GM23338 (cell line): ENCODE data around the gene INHBB.

ENCODE experiments used
- CREB1 ChIP-seq: fragments of 250-450 bp; sonication (Bioruptor Pico); IDR thresholded peaks from 2 replicates; pipeline ENCODE4 v1.5.0; 2020; ENCODE audit warnings: low read depth, mild to moderate bottlenecking, moderate library complexity
- EZH2 ChIP-seq: fragments of 200-600 bp; sonication (generic); IDR thresholded peaks from one replicate; pipeline ENCODE4 v1.8.0; 2017; ENCODE audit warnings: antibody characterized with exemption, mild to moderate bottlenecking, low read depth; ENCODE audit not compliant: unreplicated experiment
- EZH2phosphoT487 ChIP-seq: fragments of 200-600 bp; sonication (generic); IDR thresholded peaks from one replicate; pipeline ENCODE4 v1.8.1; 2018; ENCODE audit warnings: antibody characterized with exemption; ENCODE audit not compliant: unreplicated experiment
- JUNB ChIP-seq: IDR thresholded peaks from one replicate; pipeline ENCODE4 v1.6.1; 2016; ENCODE audit warnings: antibody characterized with exemption; ENCODE audit not compliant: unreplicated experiment
- NANOG ChIP-seq: IDR thresholded peaks from 2 replicates; pipeline ENCODE4 v1.6.1; 2016; ENCODE audit warnings: antibody characterized with exemption, borderline replicate concordance
- POLR2AphosphoS5 ChIP-seq: IDR thresholded peaks from 2 replicates; pipeline ENCODE4 v1.6.1; 2016; ENCODE audit warnings: antibody characterized with exemption, low read depth
- ZNF114 ChIP-seq: fragments of 250-450 bp; sonication (Bioruptor Pico); IDR thresholded peaks from 2 replicates; pipeline ENCODE4 v1.5.0; 2020; ENCODE audit warnings: mild to moderate bottlenecking, moderate library complexity
- ZNF331 ChIP-seq: fragments of 250-450 bp; sonication (Bioruptor Pico); IDR thresholded peaks from 2 replicates; pipeline ENCODE4 v1.5.0; 2020; ENCODE audit warnings: low read depth, mild to moderate bottlenecking, moderate library complexity
- TF ChIP-seq, protein P1 (sequence below), 2 experiments: fragments of 200-600 bp in 1 of 2; sonication (generic) in 1 of 2; conservative IDR thresholded peaks; 2 replicates each; pipeline versions ENCODE4 v1.5.1 to v1.6.1; 2016 to 2017; ENCODE audit warnings: antibody characterized with exemption in 2 of 2, low read depth in 2 of 2, mild to moderate bottlenecking in 2 of 2, moderate library complexity in 1 of 2
- TF ChIP-seq, protein P2 (sequence below): IDR thresholded peaks from one replicate; pipeline ENCODE4 v1.6.1; 2018; ENCODE audit warnings: antibody characterized with exemption; ENCODE audit not compliant: unreplicated experiment

DNA sequence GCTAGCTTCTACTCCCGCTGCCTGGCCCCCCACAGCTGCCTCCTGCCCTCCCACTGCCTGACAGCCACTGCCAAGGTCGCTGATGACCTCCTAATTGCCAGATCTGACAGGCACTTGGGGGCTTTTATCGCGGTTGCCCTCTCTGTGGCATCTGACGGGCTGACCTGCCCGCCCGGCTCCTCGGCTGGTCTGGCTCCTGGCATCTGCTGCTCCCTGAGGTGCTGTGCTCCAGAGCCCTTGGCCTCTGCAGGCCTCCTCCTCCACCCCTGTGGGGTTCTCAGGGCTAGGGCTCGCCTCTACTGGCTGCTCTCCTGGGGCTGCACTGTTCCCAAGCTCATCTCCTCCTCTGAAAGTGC, 43.1 kb downstream of the INHBB start:
- TF ChIP-seq, protein P1, sequence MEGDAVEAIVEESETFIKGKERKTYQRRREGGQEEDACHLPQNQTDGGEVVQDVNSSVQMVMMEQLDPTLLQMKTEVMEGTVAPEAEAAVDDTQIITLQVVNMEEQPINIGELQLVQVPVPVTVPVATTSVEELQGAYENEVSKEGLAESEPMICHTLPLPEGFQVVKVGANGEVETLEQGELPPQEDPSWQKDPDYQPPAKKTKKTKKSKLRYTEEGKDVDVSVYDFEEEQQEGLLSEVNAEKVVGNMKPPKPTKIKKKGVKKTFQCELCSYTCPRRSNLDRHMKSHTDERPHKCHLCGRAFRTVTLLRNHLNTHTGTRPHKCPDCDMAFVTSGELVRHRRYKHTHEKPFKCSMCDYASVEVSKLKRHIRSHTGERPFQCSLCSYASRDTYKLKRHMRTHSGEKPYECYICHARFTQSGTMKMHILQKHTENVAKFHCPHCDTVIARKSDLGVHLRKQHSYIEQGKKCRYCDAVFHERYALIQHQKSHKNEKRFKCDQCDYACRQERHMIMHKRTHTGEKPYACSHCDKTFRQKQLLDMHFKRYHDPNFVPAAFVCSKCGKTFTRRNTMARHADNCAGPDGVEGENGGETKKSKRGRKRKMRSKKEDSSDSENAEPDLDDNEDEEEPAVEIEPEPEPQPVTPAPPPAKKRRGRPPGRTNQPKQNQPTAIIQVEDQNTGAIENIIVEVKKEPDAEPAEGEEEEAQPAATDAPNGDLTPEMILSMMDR (conservative IDR thresholded peaks at IDR 0.05; ENCODE audit: low read depth in 2 of 2) = no peak
- TF ChIP-seq JUNB (no peak), EZH2 (no peak), ZNF331 (CRISPR knock-in tag) (no peak), ZNF114 (no peak), POLR2AphosphoS5 (no peak), CREB1 (CRISPR knock-in tag) (no peak), EZH2phosphoT487 (no peak), NANOG (no peak)
- TF ChIP-seq, protein P2, sequence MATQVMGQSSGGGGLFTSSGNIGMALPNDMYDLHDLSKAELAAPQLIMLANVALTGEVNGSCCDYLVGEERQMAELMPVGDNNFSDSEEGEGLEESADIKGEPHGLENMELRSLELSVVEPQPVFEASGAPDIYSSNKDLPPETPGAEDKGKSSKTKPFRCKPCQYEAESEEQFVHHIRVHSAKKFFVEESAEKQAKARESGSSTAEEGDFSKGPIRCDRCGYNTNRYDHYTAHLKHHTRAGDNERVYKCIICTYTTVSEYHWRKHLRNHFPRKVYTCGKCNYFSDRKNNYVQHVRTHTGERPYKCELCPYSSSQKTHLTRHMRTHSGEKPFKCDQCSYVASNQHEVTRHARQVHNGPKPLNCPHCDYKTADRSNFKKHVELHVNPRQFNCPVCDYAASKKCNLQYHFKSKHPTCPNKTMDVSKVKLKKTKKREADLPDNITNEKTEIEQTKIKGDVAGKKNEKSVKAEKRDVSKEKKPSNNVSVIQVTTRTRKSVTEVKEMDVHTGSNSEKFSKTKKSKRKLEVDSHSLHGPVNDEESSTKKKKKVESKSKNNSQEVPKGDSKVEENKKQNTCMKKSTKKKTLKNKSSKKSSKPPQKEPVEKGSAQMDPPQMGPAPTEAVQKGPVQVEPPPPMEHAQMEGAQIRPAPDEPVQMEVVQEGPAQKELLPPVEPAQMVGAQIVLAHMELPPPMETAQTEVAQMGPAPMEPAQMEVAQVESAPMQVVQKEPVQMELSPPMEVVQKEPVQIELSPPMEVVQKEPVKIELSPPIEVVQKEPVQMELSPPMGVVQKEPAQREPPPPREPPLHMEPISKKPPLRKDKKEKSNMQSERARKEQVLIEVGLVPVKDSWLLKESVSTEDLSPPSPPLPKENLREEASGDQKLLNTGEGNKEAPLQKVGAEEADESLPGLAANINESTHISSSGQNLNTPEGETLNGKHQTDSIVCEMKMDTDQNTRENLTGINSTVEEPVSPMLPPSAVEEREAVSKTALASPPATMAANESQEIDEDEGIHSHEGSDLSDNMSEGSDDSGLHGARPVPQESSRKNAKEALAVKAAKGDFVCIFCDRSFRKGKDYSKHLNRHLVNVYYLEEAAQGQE = no peak
